GM23248 (cell line): ENCODE data around the gene ARHGEF11. TPM values are rescaled to one million over a fixed set of nuclear protein-coding genes. Genes with fewer than 3 reads are reported as not detected.

Source experiments
- DNase-seq: peaks from one replicate; pipeline ENCODE4 v3.0.0-alpha.2; 2015
- H2AFZ ChIP-seq: fragments of 200-600 bp; sonication (generic); 2 replicates; pipeline ENCODE4 v1.6.1; 2016; ENCODE audit warnings: antibody characterized with exemption
- H3F3A ChIP-seq: fragments of 200-600 bp; sonication (generic); 2 replicates; pipeline ENCODE4 v1.6.1; 2016; ENCODE audit warnings: mild to moderate bottlenecking, antibody characterized with exemption, mixed run types; ENCODE audit not compliant: insufficient read depth
- H3K27ac ChIP-seq: fragments of 200-600 bp; sonication (generic); 2 replicates; pipeline ENCODE4 v1.5.1; 2016; ENCODE audit warnings: mild to moderate bottlenecking
- H3K27me3 ChIP-seq: fragments of 200-600 bp; sonication (generic); replicated peaks from 2 replicates; pipeline ENCODE4 v1.6.1; 2016; ENCODE audit warnings: mild to moderate bottlenecking; ENCODE audit not compliant: insufficient read depth
- H3K36me3 ChIP-seq: fragments of 200-600 bp; sonication (generic); 2 replicates; pipeline ENCODE4 v1.6.1; 2016; ENCODE audit warnings: low read depth, mild to moderate bottlenecking
- H3K4me1 ChIP-seq: fragments of 200-600 bp; sonication (generic); 2 replicates; pipeline ENCODE4 v1.6.1; 2016; ENCODE audit warnings: mild to moderate bottlenecking; ENCODE audit not compliant: insufficient read depth
- H3K4me2 ChIP-seq: fragments of 200-600 bp; sonication (generic); one replicate; pipeline ENCODE4 v1.6.1; 2016; ENCODE audit warnings: mild to moderate bottlenecking; ENCODE audit not compliant: unreplicated experiment
- H3K4me3 ChIP-seq: fragments of 200-600 bp; sonication (generic); 2 replicates; pipeline ENCODE4 v1.5.1; 2016; ENCODE audit warnings: mild to moderate bottlenecking
- H3K79me2 ChIP-seq: fragments of 200-600 bp; sonication (generic); 2 replicates; pipeline ENCODE4 v1.6.1; 2016; ENCODE audit warnings: mild to moderate bottlenecking; ENCODE audit not compliant: insufficient read depth
- H3K9ac ChIP-seq: fragments of 200-600 bp; sonication (generic); 2 replicates; pipeline ENCODE4 v1.6.1; 2016; ENCODE audit warnings: mild to moderate bottlenecking
- H3K9me2 ChIP-seq: fragments of 200-600 bp; sonication (generic); 2 replicates; pipeline ENCODE4 v1.6.1; 2016; ENCODE audit warnings: mixed run types, mild to moderate bottlenecking, moderate library complexity; ENCODE audit not compliant: insufficient read depth
- H3K9me3 ChIP-seq: fragments of 200-600 bp; sonication (generic); one replicate; pipeline ENCODE4 v1.6.1; 2017; ENCODE audit warnings: low read depth
- H4K20me1 ChIP-seq: fragments of 200-600 bp; sonication (generic); 2 replicates; pipeline ENCODE4 v1.6.0; 2016; ENCODE audit not compliant: insufficient read depth
- EZH2 ChIP-seq: fragments of 200-600 bp; sonication (generic); IDR thresholded peaks from 2 replicates; pipeline ENCODE4 v1.6.1; 2018; ENCODE audit warnings: antibody characterized with exemption, mild to moderate bottlenecking; ENCODE audit not compliant: insufficient read depth, poor library complexity, severe bottlenecking
- EZH2phosphoT487 ChIP-seq: fragments of 200-600 bp; sonication (generic); IDR thresholded peaks from 2 replicates; pipeline ENCODE4 v1.6.1; 2018; ENCODE audit warnings: antibody characterized with exemption, moderate library complexity, mild to moderate bottlenecking, low read depth; ENCODE audit not compliant: insufficient read depth
- WGBS, 2 experiments: methylation state at CpG; one replicate each; pipeline ENCODE4 v1.1.6; 2015 to 2017; ENCODE audit warnings: low lambda C conversion rate in 2 of 2, low coverage in 1 of 2; ENCODE audit errors: missing lambda C conversion rate in 2 of 2; 5-methylcytosine and 5-hydroxymethylcytosine counted together
- in situ Hi-C: fragments of 300-500 bp; cut with MboI; formaldehyde crosslinking; loops from 2 replicates; pipeline ENCODE4 v1.15.0; 2020
- polyA plus RNA-seq: library from polyadenylated mRNA; unstranded; fragments of >200 nt; fragmentation: Nextera tagmentation; extraction: Ambion mirVana; gene quantifications from 2 replicates; pipeline ENCODE4 v1.2.1, GENCODE V29; 2016
- total RNA-seq: library from RNA; depleted of rRNA; stranded (reverse); fragments of >200 nt; shearing (Covaris generic); gene quantifications from 2 replicates; pipeline ENCODE4 v1.2.3, GENCODE V29; 2014

ARHGEF11 gene
- total and polyA plus RNA-seq, 2 experiments from 2014 or later: 13.3 to 23.0 TPM

DNA sequence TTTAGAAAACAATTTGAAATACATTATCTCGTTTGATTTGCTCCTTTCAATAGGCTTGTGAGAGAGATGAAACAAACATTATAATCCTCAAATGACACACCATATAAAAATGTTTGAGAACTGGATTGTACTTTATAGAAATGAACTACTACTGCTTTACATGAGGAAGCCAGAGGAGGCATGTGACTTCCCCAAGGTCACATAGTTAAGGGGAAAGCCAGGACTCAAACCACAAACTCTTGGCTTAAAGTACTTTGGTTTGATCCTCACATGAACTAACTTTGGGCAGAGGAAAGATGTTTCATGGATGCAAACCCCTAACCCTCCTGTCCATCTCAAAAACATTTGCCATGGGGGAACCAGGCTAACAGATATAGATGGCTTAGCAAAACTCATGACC is 4.7 kb downstream of the ARHGEF11 start:
- Histone ChIP-seq H3K9me2 (no peaks in the 10 kb centered on the region), H3K9me3 (no peaks in the 10 kb centered on the region), H3F3A (0 out of 2 replicates have a peak, but pooled peaks cover 9% of the 10 kb centered on the region), H3K4me1 (peaks cover 35% of the 10 kb centered on the region), H2AFZ (no peak overlapping the region), H4K20me1 (peaks cover 5% of the 10 kb centered on the region), H3K4me2 (peak overlapping the region; percentile 5), H3K9ac (no peak overlapping the region), H3K79me2 (peaks cover 90% of the 10 kb centered on the region), H3K27ac (no peak overlapping the region), H3K4me3 (no peak overlapping the region), H3K27me3 (no peaks in the 10 kb centered on the region), H3K36me3 (no peaks in the 10 kb centered on the region)
- 43 to 46% methylated on average over 1 of the region's 1 CpG for WGBS, 2 experiments
- in situ Hi-C loops: no loop called here
- TF ChIP-seq EZH2phosphoT487 (no peak), EZH2 (no peak)
- DNase-seq: peak; percentile 35

DNA sequence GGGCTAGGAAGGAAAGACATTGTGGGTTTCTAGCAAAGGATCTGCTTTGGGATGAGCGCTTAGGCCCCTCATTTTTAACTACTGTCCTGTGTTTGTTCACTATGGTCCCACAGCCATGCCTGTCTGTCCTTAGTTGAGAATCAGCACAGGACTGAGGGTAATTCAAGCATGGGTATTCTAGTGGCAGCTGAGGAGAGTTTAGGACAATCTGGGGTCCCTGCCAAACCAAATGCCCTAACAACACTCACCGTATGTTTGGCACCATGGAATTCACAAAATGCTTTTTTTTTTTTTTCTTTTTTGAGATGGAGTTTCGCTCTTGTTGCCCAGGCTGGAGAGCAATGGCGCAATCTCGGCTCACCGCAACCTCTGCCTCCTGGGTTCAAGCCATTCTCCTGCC is 10.4 kb downstream of the ARHGEF11 start:
- WGBS, 2 experiments: 96 to 97% methylated on average over 6 of the region's 6 CpGs
- in situ Hi-C loops: no loop called here
- Histone ChIP-seq H3K4me1 (no peaks in the 10 kb centered on the region; the same call in 1 of the 2 replicates), H4K20me1 (no peaks in the 10 kb centered on the region; the same call in 1 of the 2 replicates), H3K4me3 (no peak overlapping the region), H3K36me3 (no peaks in the 10 kb centered on the region), H3K9me2 (no peaks in the 10 kb centered on the region), H3K9ac (no peak overlapping the region), H3K27me3 (no peaks in the 10 kb centered on the region), H3K4me2 (no peak overlapping the region), H2AFZ (no peak overlapping the region), H3K27ac (no peak overlapping the region), H3K79me2 (peaks cover 95% of the 10 kb centered on the region), H3K9me3 (no peaks in the 10 kb centered on the region), H3F3A (no peaks in the 10 kb centered on the region)
- TF ChIP-seq EZH2phosphoT487: no peak
- TF ChIP-seq EZH2: no peak
- DNase-seq: no peak

DNA sequence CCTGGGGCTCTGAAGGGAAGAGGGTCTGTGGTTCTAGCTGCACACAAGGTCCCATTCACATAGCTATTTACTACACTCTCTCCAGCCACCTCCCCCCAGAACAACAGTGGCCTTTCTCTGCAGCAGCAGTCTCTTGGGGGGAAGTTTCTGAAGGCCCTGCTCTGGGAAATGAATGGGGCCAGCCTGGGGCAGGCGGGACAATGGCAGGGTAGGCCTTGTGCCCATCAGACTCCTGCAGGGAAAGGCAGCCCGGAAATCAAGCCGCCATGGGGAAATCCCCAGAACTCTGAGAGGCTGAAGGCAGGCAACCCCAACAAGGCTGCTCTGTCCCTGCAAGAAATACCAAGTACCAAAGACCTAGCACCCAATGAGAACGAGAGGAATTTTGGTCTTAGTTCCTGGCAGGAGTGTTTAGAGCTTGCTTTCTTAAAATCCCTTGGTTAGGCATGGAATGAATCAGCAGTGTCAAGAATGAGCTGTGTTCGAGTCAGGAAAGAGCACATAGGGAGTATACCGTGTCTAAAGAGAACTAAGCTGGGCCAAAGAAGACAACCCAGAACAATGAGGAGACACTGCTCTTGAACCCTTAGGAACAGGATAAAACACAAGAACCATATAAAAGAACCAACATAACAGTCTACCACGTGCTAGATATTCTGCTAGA is 11.3 kb downstream of the ARHGEF11 start:
- no peaks in the 10 kb centered on the region; the same call in 1 of the 2 replicates for H3K4me1 ChIP-seq
- no peaks in the 10 kb centered on the region for H3K9me2 ChIP-seq
- in situ Hi-C loops: no loop called here
- H3K27ac ChIP-seq: no peak overlapping the region
- no peaks in the 10 kb centered on the region for H3K27me3 ChIP-seq
- no peak overlapping the region for H3K9ac ChIP-seq
- no peak for TF ChIP-seq EZH2
- TF ChIP-seq EZH2phosphoT487: no peak
- H4K20me1 ChIP-seq: no peaks in the 10 kb centered on the region; the same call in 1 of the 2 replicates
- H2AFZ ChIP-seq: no peak overlapping the region
- H3F3A ChIP-seq: no peaks in the 10 kb centered on the region
- H3K4me3 ChIP-seq: no peak overlapping the region
- 84 to 88% methylated on average over 7 of the region's 7 CpGs for WGBS, 2 experiments
- H3K9me3 ChIP-seq: no peaks in the 10 kb centered on the region
- no peaks in the 10 kb centered on the region for H3K36me3 ChIP-seq
- H3K79me2 ChIP-seq: peaks cover 95% of the 10 kb centered on the region
- peak; percentile 27 for DNase-seq
- no peak overlapping the region for H3K4me2 ChIP-seq

DNA sequence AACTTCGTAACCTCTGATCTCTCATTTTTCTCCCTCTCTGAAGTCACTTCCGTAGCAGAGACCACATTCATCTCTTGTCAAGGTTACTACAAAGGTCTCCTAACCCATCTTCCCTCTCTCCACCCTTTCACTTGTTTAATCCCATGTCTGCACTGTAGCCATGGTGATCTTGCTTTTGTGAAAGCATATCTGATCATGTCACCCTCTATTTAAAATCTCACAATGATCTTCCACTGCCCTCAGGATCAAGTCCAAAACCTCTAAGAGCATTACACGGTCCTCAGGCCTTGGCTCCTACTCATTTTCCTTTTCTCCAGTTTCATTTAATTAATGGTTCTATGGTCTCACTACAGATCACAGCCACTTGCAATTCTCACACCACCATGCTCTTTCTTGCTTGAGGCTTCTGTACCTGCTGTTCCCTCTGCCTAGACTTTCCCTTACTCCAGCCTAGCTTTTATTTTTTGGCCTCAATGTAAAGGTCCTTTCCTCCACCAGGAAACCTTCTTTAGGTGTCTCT is 12.1 kb downstream of the ARHGEF11 start:
- Histone ChIP-seq H3K4me1 (no peaks in the 10 kb centered on the region; the same call in 1 of the 2 replicates), H3K27ac (no peak overlapping the region), H3K9ac (no peak overlapping the region), H3K79me2 (peaks cover 95% of the 10 kb centered on the region), H3K4me2 (no peak overlapping the region), H3K9me2 (no peaks in the 10 kb centered on the region), H2AFZ (no peak overlapping the region), H3K27me3 (no peaks in the 10 kb centered on the region), H3K36me3 (no peaks in the 10 kb centered on the region), H4K20me1 (no peaks in the 10 kb centered on the region; the same call in 1 of the 2 replicates), H3K9me3 (no peaks in the 10 kb centered on the region), H3K4me3 (no peak overlapping the region), H3F3A (no peaks in the 10 kb centered on the region)
- TF ChIP-seq EZH2phosphoT487 (no peak), EZH2 (no peak)
- no peak for DNase-seq
- 86 to 93% methylated on average over 3 of the region's 3 CpGs for WGBS, 2 experiments
- in situ Hi-C loops: no loop called here
